Prostate gland (tissue), 2 donors: ENCODE results near the gene SMARCA2.

Experiments
- POLR2A ChIP-seq: fragments of 450-650 bp; IDR thresholded peaks from one replicate; pipeline ENCODE4 v1.6.1; 2016; ENCODE audit warnings: antibody characterized with exemption, mild to moderate bottlenecking
- TF ChIP-seq, protein P1 (sequence below), 4 experiments: fragments of 200-600 bp in 2 of 4; fragments of 450-650 bp in 2 of 4; sonication (generic) in 2 of 4; IDR thresholded peaks; 1 replicate in 3 of 4; 2 replicates in 1 of 4; pipeline ENCODE4 v1.5.1; 2016 to 2019; ENCODE audit warnings: antibody characterized with exemption in 4 of 4, mild to moderate bottlenecking in 2 of 4, moderate library complexity in 2 of 4

DNA sequence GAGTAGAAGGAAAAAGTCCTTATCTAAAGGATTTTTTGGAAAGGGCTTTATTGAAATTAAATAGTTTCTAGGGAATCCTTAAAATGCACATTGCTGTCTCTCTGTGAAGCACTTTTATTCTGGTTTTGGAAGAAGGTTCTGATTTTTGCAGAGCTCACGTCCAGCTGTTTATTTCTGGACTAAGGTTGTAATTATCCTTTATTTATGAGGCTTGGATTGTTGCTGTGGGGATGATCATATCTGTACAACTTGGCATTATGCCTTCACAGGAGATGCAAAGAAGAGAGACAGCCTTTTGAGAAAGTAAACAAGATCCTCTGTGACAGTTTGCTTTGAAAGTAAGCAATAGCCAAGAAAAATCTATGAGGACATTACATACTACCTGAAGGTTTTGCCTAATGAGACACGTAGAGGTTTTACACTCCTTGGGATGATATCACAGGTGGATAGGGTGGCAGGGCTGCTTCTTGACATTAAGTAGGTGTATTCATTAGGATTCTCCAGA is 14.6 kb downstream of the SMARCA2 start:
- TF ChIP-seq, protein P1, sequence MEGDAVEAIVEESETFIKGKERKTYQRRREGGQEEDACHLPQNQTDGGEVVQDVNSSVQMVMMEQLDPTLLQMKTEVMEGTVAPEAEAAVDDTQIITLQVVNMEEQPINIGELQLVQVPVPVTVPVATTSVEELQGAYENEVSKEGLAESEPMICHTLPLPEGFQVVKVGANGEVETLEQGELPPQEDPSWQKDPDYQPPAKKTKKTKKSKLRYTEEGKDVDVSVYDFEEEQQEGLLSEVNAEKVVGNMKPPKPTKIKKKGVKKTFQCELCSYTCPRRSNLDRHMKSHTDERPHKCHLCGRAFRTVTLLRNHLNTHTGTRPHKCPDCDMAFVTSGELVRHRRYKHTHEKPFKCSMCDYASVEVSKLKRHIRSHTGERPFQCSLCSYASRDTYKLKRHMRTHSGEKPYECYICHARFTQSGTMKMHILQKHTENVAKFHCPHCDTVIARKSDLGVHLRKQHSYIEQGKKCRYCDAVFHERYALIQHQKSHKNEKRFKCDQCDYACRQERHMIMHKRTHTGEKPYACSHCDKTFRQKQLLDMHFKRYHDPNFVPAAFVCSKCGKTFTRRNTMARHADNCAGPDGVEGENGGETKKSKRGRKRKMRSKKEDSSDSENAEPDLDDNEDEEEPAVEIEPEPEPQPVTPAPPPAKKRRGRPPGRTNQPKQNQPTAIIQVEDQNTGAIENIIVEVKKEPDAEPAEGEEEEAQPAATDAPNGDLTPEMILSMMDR (IDR thresholded peaks at IDR 0.05): no peak
- no peak for TF ChIP-seq POLR2A
